Prostate gland (tissue), 2 donors: ENCODE measurements around the gene GLP1R. TPM values are rescaled to one million over a fixed set of nuclear protein-coding genes. Genes with fewer than 3 reads are reported as not detected.

ENCODE experiments used
- DNase-seq: peaks from one replicate; pipeline ENCODE4 v3.0.0-alpha.2; 2019; ENCODE audit warnings: low spot score
- H3K27ac ChIP-seq, 2 donors: fragments of 200-600 bp; sonication (generic); 2 replicates each; pipeline ENCODE4 v1.5.1; 2017 to 2019
- H3K27me3 ChIP-seq: fragments of 200-600 bp; sonication (generic); replicated peaks from 2 replicates; pipeline ENCODE4 v1.5.1; 2019; ENCODE audit not compliant: insufficient read depth
- H3K36me3 ChIP-seq, 2 donors: fragments of 200-600 bp; sonication (generic); 1 replicate in 1 of 2; 2 replicates in 1 of 2; pipeline versions ENCODE4 v1.5.1 to v1.8.1; 2017 to 2019
- H3K4me1 ChIP-seq: fragments of 200-600 bp; sonication (generic); replicated peaks from 2 replicates; pipeline ENCODE4 v1.5.1; 2019
- H3K4me3 ChIP-seq, 2 donors: fragments of 200-600 bp; sonication (generic); 2 replicates each; pipeline ENCODE4 v1.5.1; 2017 to 2019
- H3K9me3 ChIP-seq: fragments of 200-600 bp; sonication (generic); 2 replicates; pipeline ENCODE4 v1.5.1; 2017
- POLR2A ChIP-seq: fragments of 450-650 bp; IDR thresholded peaks from one replicate; pipeline ENCODE4 v1.6.1; 2016; ENCODE audit warnings: antibody characterized with exemption, mild to moderate bottlenecking
- POLR2AphosphoS5 ChIP-seq: sonication (generic); formaldehyde crosslinking; IDR thresholded peaks from one replicate; pipeline ENCODE4 v1.6.1; 2017; ENCODE audit warnings: antibody characterized with exemption
- WGBS: methylation state at CpG from one replicate; pipeline ENCODE4 v1.1.5; 2018; 5-methylcytosine and 5-hydroxymethylcytosine counted together
- intact Hi-C: fragments of 100-400 bp; cut with DNase I; formaldehyde crosslinking; loops from one replicate; pipeline ENCODE4 v1.14.2; 2022
- total RNA-seq, 2 donors: library from RNA; depleted of rRNA; stranded (reverse); fragments of >200 nt; gene quantifications; one replicate each; pipeline ENCODE4 v1.1.0, GENCODE V29; 2016
- TF ChIP-seq, protein P1 (sequence below), 4 experiments: fragments of 200-600 bp in 2 of 4; fragments of 450-650 bp in 2 of 4; sonication (generic) in 2 of 4; IDR thresholded peaks; 1 replicate in 3 of 4; 2 replicates in 1 of 4; pipeline ENCODE4 v1.5.1; 2016 to 2019; ENCODE audit warnings: antibody characterized with exemption in 4 of 4, mild to moderate bottlenecking in 2 of 4, moderate library complexity in 2 of 4

Gene GLP1R
- total RNA-seq, 2 donors from 2014 or later = 0.23 TPM; not detected in 1

GRCh38 chr6:39049575-39050283 lies 1.1 kb downstream of the GLP1R start:
- TF ChIP-seq POLR2AphosphoS5 (no peak), POLR2A (no peak)
- TF ChIP-seq, protein P1, sequence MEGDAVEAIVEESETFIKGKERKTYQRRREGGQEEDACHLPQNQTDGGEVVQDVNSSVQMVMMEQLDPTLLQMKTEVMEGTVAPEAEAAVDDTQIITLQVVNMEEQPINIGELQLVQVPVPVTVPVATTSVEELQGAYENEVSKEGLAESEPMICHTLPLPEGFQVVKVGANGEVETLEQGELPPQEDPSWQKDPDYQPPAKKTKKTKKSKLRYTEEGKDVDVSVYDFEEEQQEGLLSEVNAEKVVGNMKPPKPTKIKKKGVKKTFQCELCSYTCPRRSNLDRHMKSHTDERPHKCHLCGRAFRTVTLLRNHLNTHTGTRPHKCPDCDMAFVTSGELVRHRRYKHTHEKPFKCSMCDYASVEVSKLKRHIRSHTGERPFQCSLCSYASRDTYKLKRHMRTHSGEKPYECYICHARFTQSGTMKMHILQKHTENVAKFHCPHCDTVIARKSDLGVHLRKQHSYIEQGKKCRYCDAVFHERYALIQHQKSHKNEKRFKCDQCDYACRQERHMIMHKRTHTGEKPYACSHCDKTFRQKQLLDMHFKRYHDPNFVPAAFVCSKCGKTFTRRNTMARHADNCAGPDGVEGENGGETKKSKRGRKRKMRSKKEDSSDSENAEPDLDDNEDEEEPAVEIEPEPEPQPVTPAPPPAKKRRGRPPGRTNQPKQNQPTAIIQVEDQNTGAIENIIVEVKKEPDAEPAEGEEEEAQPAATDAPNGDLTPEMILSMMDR (IDR thresholded peaks at IDR 0.05) = no peak

GRCh38 chr6:39050453-39051112 lies 2.0 kb downstream of the GLP1R start:
- no peaks in the 10 kb centered on the region for H3K9me3 ChIP-seq
- no peak overlapping the region for H3K27ac ChIP-seq
- peaks cover 10% of the 10 kb centered on the region for H3K27me3 ChIP-seq
- WGBS = 94% methylated on average over 5 of the region's 5 CpGs
- no peak overlapping the region for H3K4me3 ChIP-seq
- no peak for DNase-seq
- no peaks in the 10 kb centered on the region for H3K36me3 ChIP-seq
- intact Hi-C loops = no loop called here
- peaks cover 5% of the 10 kb centered on the region for H3K4me1 ChIP-seq
- TF ChIP-seq, protein P1 (IDR thresholded peaks at IDR 0.05) = no peak
- TF ChIP-seq POLR2A (no peak), POLR2AphosphoS5 (no peak)

More at GRCh38 chr6:39049575-39050283, 1.1 kb downstream of the GLP1R start:
- Histone ChIP-seq H3K9me3 (no peaks in the 10 kb centered on the region), H3K36me3 (no peaks in the 10 kb centered on the region), H3K27ac (no peak overlapping the region), H3K4me1 (peaks cover 5% of the 10 kb centered on the region), H3K27me3 (peaks cover 10% of the 10 kb centered on the region), H3K4me3 (no peak overlapping the region)
- 86% methylated on average over 9 of the region's 9 CpGs for WGBS
- DNase-seq = no peak
- intact Hi-C loops = no loop called here

- DNase-seq = no peak
- TF ChIP-seq, protein P1 (IDR thresholded peaks at IDR 0.05) = no peak
- TF ChIP-seq POLR2AphosphoS5 (no peak), POLR2A (no peak)
- Histone ChIP-seq H3K36me3 (no peaks in the 10 kb centered on the region), H3K4me1 (peaks cover 5% of the 10 kb centered on the region), H3K9me3 (no peaks in the 10 kb centered on the region), H3K27ac (no peak overlapping the region), H3K4me3 (no peak overlapping the region), H3K27me3 (peaks cover 10% of the 10 kb centered on the region)
- WGBS = 87% methylated on average over 4 of the region's 4 CpGs
- intact Hi-C loops = no loop called here
Observed at GRCh38 chr6:39051399-39052122, 3.0 kb downstream of the GLP1R start.

DNA sequence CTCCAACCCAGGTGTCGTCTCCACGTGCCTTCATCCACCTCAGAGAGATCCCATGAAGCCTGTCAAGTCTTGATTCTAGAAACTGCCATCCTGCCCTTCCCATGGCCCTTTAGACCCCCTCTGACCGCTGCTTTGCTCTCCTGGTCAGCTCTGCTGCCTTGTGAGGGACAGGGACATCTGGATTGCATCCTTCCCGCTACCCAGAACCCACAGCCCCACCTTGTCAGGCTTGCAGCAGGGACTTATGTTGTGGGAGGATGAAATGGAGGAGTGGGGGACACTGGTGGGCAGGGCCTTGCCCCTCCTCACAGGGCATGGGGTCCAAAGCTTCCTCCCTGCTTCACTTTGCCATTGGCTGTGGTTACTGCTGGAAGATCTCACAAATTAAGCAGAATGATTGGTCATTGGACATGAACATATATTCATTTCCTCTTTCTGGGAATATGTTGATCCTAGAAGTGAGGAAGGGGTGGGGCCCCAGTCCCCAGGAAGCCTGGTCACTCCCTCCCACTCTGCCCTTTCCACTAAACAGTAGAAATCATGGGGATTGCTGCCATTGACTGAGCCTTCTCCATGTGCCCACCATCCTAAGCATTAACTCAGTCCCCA lies 4.5 kb downstream of the GLP1R start:
- no peak for DNase-seq

More for the DNA sequence above, 4.5 kb downstream of the GLP1R start:
- intact Hi-C loops = no loop called here
- no peak overlapping the region for H3K27ac ChIP-seq
- WGBS = 87% methylated on average over 4 of the region's 4 CpGs
- H3K9me3 ChIP-seq = no peaks in the 10 kb centered on the region
- H3K4me1 ChIP-seq = peaks cover 5% of the 10 kb centered on the region
- no peak for TF ChIP-seq POLR2A
- TF ChIP-seq POLR2AphosphoS5 = no peak
- TF ChIP-seq, protein P1 (IDR thresholded peaks at IDR 0.05) = no peak
- H3K27me3 ChIP-seq = peaks cover 8% of the 10 kb centered on the region
- H3K4me3 ChIP-seq = no peak overlapping the region
- H3K36me3 ChIP-seq = no peaks in the 10 kb centered on the region
